IPS DF 6.9 (cell line): ENCODE results near the gene TTI1.

Experiments
- DNase-seq: peaks from one replicate; pipeline ENCODE4 v3.0.0-alpha.2; 2013; ENCODE audit warnings: low read depth, low spot score
- H3K27ac ChIP-seq: one replicate; pipeline ENCODE4 v1.5.1; 2013; ENCODE audit warnings: low read length, control low read depth
- H3K27me3 ChIP-seq: 2 replicates; pipeline ENCODE4 v1.6.1; 2013; ENCODE audit warnings: mild to moderate bottlenecking, low read length; ENCODE audit not compliant: control insufficient read depth, insufficient read depth
- H3K36me3 ChIP-seq: 2 replicates; pipeline ENCODE4 v1.6.1; 2013; ENCODE audit warnings: low read length; ENCODE audit not compliant: control insufficient read depth, insufficient read depth
- H3K4me1 ChIP-seq: 2 replicates; pipeline ENCODE4 v1.6.1; 2013; ENCODE audit warnings: low read length; ENCODE audit not compliant: control insufficient read depth, insufficient read depth
- H3K4me3 ChIP-seq: 2 replicates; pipeline ENCODE4 v1.5.1; 2013; ENCODE audit warnings: mild to moderate bottlenecking, low read length
- H3K9me3 ChIP-seq: 2 replicates; pipeline ENCODE4 v1.6.1; 2013; ENCODE audit warnings: low read length, inconsistent platforms; ENCODE audit not compliant: control insufficient read depth, insufficient read depth
- WGBS: extraction: QIAGEN DNeasy Blood & Tissue Kit; methylation state at CpG from one replicate; pipeline ENCODE4 v1.1.7; 2013; ENCODE audit warnings: mixed read lengths, missing lambda C conversion rate; ENCODE audit not compliant: insufficient read length, insufficient coverage; 5-methylcytosine and 5-hydroxymethylcytosine counted together

The TTI1 gene

DNA sequence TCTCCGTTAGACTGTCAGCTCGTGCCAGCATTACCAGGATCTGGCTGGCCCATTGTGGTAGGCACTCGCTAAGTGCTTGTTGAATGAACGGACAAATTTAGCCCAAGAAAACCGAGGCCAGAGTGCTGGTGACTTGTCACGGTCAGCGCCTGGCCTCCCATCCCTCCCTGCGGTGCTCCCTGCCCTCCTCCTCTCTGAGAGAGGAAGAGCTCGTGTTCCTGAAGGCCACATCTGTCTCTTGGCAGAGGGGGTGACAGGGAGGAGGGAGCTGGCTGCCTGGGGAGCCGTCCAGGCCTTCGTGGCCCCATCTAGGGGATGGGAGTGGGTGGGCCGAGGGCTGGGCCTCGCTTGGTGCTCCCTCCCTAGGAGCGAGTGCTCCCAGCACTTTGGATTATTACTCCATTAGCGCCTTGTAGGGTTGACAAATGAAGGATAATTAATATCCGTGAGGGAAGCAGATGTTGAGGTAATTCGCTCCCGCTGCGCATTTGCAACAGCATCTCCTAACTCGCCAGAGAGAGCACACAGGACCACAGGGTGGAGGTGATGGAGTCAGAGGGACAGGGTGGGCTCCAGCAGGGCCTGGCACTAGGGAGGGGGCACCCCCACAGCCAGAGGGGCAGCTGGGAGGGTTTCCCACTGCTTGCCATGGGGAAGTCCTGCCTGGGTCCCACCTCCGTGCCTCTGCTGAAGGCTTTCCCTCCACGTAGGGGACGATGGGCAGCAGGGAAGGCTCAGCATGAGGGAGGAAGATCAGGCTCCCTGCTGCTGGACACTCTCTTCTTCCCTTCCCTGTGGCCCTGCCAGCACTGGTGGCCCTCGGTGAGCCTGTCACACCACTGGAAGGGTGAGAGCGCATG, 93.3 kb downstream of the TTI1 start:
- Histone ChIP-seq H3K9me3 (no peaks in the 10 kb centered on the region), H3K36me3 (no peaks in the 10 kb centered on the region), H3K27me3 (no peaks in the 10 kb centered on the region), H3K27ac (no peak overlapping the region), H3K4me1 (0 out of 2 replicates have a peak, but pooled peaks cover 1% of the 10 kb centered on the region), H3K4me3 (no peak overlapping the region)
- WGBS, result no CpG with 5 or more reads among the region's 25 CpGs
- DNase-seq, result no peak

DNA sequence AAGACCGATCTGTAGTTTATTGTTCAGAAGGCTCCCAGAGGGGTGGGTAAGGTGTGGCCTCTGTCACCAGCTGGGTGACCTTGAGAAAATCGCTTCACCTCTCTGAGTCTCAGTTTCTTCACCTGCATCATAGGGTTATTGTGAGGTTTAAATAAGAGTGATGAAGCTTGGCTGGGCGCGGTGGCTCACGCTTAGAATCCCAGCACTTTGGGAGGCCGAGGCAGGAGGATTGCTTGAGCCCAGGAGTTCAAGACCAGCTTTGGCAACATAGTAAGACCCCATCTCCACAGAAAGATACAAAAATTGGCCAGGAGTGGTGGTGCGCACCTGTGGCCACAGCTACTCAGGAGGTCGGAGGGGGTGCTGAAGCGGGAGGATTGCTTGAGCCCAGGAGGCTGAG, 94.3 kb downstream of the TTI1 start:
- Histone ChIP-seq H3K9me3 (no peaks in the 10 kb centered on the region), H3K4me1 (0 out of 2 replicates have a peak, but pooled peaks cover 1% of the 10 kb centered on the region), H3K4me3 (no peak overlapping the region), H3K27ac (no peak overlapping the region), H3K36me3 (no peaks in the 10 kb centered on the region), H3K27me3 (no peaks in the 10 kb centered on the region)
- DNase-seq, result no peak
- no CpG with 5 or more reads among the region's 9 CpGs for WGBS

DNA sequence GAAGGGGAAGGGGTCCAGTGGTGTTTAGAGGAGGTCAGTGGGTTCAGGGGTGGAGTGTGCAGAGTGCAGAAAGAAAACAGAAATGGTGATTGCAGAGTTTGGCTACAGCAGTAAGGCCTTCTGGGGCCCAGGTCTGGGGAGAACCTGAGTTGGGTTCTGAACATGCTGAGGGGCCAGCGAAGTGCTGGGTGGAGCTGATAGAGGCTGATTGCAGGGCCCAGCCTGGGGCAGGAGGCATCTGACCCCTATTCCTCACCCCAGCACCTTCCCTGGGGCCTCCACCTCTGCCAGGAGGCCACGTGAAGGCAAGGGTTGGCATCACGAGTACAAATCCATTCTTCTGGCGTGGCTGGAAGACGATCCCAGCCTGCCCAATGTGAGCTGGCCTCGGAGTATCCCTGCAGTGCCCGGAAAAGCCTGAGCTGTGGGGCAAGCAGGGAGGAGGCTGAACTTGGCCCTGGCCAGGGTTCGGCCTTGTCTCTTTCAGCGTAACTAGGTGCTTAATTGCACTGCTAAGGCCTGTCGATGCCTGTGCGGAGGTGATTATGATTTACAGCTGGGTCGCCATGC, 95.0 kb downstream of the TTI1 start:
- Histone ChIP-seq H3K27ac (no peak overlapping the region), H3K36me3 (no peaks in the 10 kb centered on the region), H3K4me1 (0 out of 2 replicates have a peak, but pooled peaks cover 1% of the 10 kb centered on the region), H3K9me3 (no peaks in the 10 kb centered on the region), H3K27me3 (no peaks in the 10 kb centered on the region), H3K4me3 (no peak overlapping the region)
- DNase-seq, result no peak
- no CpG with 5 or more reads among the region's 12 CpGs for WGBS

DNA sequence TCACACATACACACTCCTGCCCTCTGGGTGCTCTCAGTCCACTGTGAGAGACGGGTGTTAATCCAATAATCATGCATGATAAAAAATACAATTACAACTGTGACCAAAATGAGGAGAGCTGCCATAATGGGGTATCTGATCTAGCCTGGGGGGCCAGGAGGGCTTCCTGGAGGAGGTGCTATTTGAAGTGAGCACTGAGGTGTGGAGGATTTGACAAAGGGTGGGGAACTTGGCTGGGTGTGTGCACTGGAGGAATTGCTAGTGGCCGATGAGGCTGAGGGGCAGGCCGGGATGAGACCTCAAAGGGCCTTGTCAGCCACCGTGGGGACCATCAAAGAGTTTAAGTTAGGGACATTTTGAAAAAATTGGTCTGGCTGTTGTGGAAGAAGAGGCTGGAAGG, 95.6 kb downstream of the TTI1 start:
- no CpG with 5 or more reads among the region's 4 CpGs for WGBS
- no peaks in the 10 kb centered on the region for H3K36me3 ChIP-seq
- no peak for DNase-seq
- H3K27ac ChIP-seq, result no peak overlapping the region
- H3K4me1 ChIP-seq, result 0 out of 2 replicates have a peak, but pooled peaks cover 1% of the 10 kb centered on the region
- H3K9me3 ChIP-seq, result no peaks in the 10 kb centered on the region
- H3K4me3 ChIP-seq, result no peak overlapping the region
- H3K27me3 ChIP-seq, result no peaks in the 10 kb centered on the region

DNA sequence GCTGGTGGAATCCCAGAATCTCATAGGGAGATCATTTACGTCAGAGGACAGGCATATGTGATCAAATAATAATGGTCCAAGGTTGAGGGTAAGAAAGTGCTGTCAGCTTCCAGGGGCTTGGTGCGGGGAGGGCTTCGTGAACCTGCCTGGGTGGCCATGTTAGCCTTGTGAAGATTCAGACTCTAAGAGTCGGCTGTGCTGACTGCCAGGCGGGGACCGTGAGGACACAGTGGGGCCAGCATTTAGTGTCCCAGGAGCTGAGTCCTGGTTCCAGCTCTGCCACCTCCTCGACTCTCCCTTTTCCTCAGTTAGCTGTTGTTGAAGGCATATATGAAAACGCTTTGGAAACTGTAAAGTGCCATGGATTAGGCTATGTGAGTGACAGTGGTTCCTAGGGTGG, 96.8 kb downstream of the TTI1 start:
- WGBS, result no CpG with 5 or more reads among the region's 8 CpGs
- DNase-seq, result no peak
- H3K36me3 ChIP-seq, result no peaks in the 10 kb centered on the region
- H3K27me3 ChIP-seq, result no peaks in the 10 kb centered on the region
- 0 out of 2 replicates have a peak, but pooled peaks cover 1% of the 10 kb centered on the region for H3K4me1 ChIP-seq
- H3K27ac ChIP-seq, result no peak overlapping the region
- no peak overlapping the region for H3K4me3 ChIP-seq
- no peaks in the 10 kb centered on the region for H3K9me3 ChIP-seq

DNA sequence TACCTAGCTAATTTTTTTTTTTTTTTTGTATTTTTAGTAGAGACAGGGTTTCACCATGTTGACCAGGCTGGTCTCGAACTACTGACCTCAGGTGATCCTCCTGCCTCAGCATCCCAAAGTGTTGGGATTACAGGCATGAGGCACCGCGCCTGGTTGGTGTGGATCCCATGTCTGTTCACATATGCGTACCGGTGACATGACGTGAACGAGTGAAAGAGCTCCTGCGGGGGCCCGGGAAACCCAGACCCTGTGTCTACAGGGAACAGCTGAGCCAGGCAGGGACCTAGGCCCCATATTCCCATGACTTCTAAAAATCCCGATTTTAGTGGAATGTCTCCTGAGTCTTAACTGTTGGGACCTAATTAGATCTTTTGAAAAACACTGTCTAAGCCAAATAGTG, 97.2 kb downstream of the TTI1 start:
- no peak overlapping the region for H3K4me3 ChIP-seq
- H3K27ac ChIP-seq, result no peak overlapping the region
- 0 out of 2 replicates have a peak, but pooled peaks cover 1% of the 10 kb centered on the region for H3K4me1 ChIP-seq
- no peaks in the 10 kb centered on the region for H3K27me3 ChIP-seq
- DNase-seq, result no peak
- H3K9me3 ChIP-seq, result no peaks in the 10 kb centered on the region
- no CpG with 5 or more reads among the region's 10 CpGs for WGBS
- H3K36me3 ChIP-seq, result no peaks in the 10 kb centered on the region

DNA sequence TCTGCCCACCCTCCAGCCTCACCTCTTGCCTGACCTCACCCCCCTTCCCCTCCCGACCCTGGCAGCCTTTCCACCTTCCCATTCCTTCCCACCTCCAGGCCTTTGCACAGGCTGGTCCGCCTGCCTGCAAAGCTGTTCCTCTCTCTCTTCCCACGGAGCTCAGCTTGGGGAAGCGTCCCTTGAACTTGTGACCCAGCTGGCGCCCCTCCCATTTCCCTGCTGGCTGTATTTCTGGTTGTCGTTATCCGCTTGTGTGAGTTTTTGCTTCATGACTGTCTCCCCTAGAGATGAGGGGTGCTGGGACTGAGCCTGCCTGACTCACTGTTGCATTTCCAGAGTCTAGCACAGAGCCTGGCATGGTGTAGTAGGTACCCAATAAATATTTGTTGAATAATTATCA, 97.8 kb downstream of the TTI1 start:
- no CpG with 5 or more reads among the region's 7 CpGs for WGBS
- no peaks in the 10 kb centered on the region for H3K9me3 ChIP-seq
- H3K27me3 ChIP-seq, result no peaks in the 10 kb centered on the region
- H3K4me3 ChIP-seq, result no peak overlapping the region
- H3K27ac ChIP-seq, result no peak overlapping the region
- H3K4me1 ChIP-seq, result 0 out of 2 replicates have a peak, but pooled peaks cover 1% of the 10 kb centered on the region
- no peak for DNase-seq
- no peaks in the 10 kb centered on the region for H3K36me3 ChIP-seq

DNA sequence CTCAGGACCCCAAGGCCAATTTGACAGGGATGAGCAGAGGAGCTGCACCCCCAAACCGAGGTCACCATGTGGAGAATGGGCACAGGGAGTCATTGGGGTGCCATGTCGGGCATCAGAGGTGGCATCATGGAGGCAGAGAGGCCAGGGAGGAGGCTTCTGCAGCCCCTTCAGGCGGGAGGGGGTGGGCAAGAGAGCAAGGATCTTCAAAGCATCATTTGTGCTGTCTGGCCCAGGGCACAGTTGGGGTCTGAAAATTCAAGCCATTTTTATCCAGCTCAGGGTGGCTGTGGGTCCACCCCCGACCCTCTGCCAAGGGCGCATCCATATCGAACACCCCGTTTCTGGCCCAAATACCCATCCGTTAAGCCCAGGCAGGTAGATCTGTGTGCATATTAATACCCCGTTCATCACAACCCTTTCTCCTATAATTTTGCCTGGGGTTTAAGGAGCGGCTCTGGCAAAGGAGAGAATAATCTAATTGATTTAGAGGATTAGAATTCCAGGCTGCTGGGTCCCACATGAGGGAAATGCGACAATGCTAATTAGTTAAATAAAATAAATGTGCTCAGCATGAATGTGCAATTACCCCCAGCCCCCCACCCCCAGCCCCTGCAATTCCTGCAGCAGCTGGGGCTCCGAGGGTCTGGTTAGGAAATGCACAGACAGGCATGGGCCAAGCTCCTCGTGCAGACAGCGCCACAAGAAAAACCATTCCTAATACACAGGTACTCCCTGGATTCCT, 98.5 kb downstream of the TTI1 start:
- Histone ChIP-seq H3K27me3 (no peaks in the 10 kb centered on the region), H3K4me3 (no peak overlapping the region), H3K36me3 (no peaks in the 10 kb centered on the region), H3K4me1 (0 out of 2 replicates have a peak, but pooled peaks cover 1% of the 10 kb centered on the region), H3K27ac (no peak overlapping the region), H3K9me3 (no peaks in the 10 kb centered on the region)
- no peak for DNase-seq
- WGBS, result no CpG with 5 or more reads among the region's 14 CpGs

DNA sequence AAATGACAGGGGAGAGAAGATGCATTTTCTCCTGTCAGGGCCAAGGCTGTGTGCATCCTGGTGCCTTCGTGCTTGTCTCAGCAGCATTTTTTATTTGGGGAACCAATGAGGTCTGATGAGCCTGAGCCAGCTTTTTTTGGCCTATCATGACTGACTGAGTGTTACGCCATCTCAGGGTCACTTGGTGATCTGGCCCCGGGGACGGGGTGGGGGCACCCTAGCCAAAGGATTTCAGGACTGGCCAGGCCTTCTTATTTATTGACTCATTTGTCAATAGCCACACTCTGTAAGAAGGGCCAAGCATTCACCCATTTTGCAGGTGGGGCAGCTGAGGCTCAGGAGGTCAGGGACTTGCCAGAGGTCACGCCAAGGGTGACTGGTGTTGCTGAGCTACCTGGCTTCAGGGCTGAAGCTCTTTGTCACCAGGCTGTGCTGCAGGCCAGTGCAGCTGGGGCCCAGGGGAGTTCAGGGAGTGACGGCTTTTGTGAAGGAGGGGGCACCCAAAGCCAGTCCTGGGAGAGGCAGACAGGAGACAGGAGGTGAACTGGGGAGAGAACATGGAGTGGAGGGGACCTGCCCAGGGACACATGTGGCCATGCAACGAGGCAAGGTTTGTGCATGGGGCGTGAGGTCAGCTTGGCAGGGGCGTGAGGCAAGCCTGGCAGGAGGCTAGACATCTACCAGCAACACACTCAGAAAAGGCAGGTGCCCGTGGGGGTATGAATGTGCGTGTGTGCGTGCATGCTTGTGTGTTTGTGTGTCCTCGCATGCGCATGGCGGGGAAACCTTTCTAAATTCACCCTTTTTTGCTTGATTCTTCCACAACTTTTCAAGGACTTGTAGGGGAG, 99.2 kb downstream of the TTI1 start:
- no peak for DNase-seq
- Histone ChIP-seq H3K36me3 (no peaks in the 10 kb centered on the region), H3K9me3 (no peaks in the 10 kb centered on the region), H3K4me3 (no peak overlapping the region), H3K27me3 (no peaks in the 10 kb centered on the region), H3K27ac (no peak overlapping the region), H3K4me1 (0 out of 2 replicates have a peak, but pooled peaks cover 1% of the 10 kb centered on the region)
- no CpG with 5 or more reads among the region's 15 CpGs for WGBS
